AG09309 (cell line): Measurements from ENCODE around the gene FAM181A.

Experiments
- DNase-seq: peaks from one replicate; pipeline ENCODE4 v3.0.0-alpha.2; 2010; ENCODE audit warnings: low read depth
- H3K4me3 ChIP-seq: 2 replicates; pipeline ENCODE4 v1.5.1; 2011; ENCODE audit warnings: mild to moderate bottlenecking, low read depth, low read length, moderate library complexity; ENCODE audit not compliant: control insufficient read depth
- CTCF ChIP-seq: IDR thresholded peaks from 2 replicates; pipeline ENCODE4 v1.5.1; 2011; ENCODE audit warnings: mild to moderate bottlenecking, low read depth, low read length, inconsistent platforms; ENCODE audit not compliant: insufficient read depth, control insufficient read depth; ENCODE audit errors: missing control alignments

Gene FAM181A

GRCh38 chr14:93946541-93947090, 19.5 kb downstream of the FAM181A start:
- H3K4me3 ChIP-seq, result no peak overlapping the region
- no peak for DNase-seq
- no peak for TF ChIP-seq CTCF

GRCh38 chr14:93947282-93947681, 20.1 kb downstream of the FAM181A start:
- no peak overlapping the region for H3K4me3 ChIP-seq
- DNase-seq, result no peak
- no peak for TF ChIP-seq CTCF

GRCh38 chr14:93949511-93950075, 22.4 kb downstream of the FAM181A start:
- no peak for TF ChIP-seq CTCF
- no peak for DNase-seq
- H3K4me3 ChIP-seq, result no peak overlapping the region

GRCh38 chr14:93950948-93951634, 23.9 kb downstream of the FAM181A start:
- H3K4me3 ChIP-seq, result no peak overlapping the region
- no peak for TF ChIP-seq CTCF
- no peak for DNase-seq

- no peak overlapping the region for H3K4me3 ChIP-seq
- DNase-seq, result no peak
- TF ChIP-seq CTCF, result no peak
Observed at GRCh38 chr14:93951635-93952540, 24.7 kb downstream of the FAM181A start.

- H3K4me3 ChIP-seq, result no peak overlapping the region
- no peak for TF ChIP-seq CTCF
- DNase-seq, result no peak
Observed at GRCh38 chr14:93952829-93953228, 25.7 kb downstream of the FAM181A start.
